Upper lobe of left lung (tissue), 6 donors: ENCODE results near the gene NSD1. TPM values are rescaled to one million over a fixed set of nuclear protein-coding genes. Genes with fewer than 3 reads are reported as not detected.

Source experiments
- ATAC-seq, 2 donors: fragments of 200-7000 bp; cut with Tn5 transposase; one replicate each; pipeline ENCODE4 v1.9.1; 2022; ENCODE audit warnings: mild to moderate bottlenecking in 2 of 2, moderate library complexity in 2 of 2; ENCODE audit not compliant: low FRiP score in 2 of 2
- DNase-seq, 2 donors: peaks; one replicate each; pipeline ENCODE4 v3.0.0-alpha.2; 2019 to 2020
- H3K27ac ChIP-seq, 4 donors: fragments of 200-600 bp; sonication (generic); one replicate each; pipeline ENCODE4 v1.5.1; 2016 to 2019
- H3K27me3 ChIP-seq, 4 donors: fragments of 200-600 bp; sonication (generic); one replicate each; pipeline ENCODE4 v1.5.1; 2017 to 2019
- H3K36me3 ChIP-seq, 4 donors: fragments of 200-600 bp; sonication (generic); one replicate each; pipeline ENCODE4 v1.5.1; 2016 to 2019
- H3K4me1 ChIP-seq, 4 donors: fragments of 200-600 bp; sonication (generic); one replicate each; pipeline ENCODE4 v1.5.1; 2018 to 2019
- H3K4me3 ChIP-seq, 4 donors: fragments of 200-600 bp; sonication (generic); one replicate each; pipeline ENCODE4 v1.5.1; 2017 to 2019; ENCODE audit warnings: mild to moderate bottlenecking in 2 of 4, moderate library complexity in 1 of 4
- H3K9me3 ChIP-seq, 4 donors: fragments of 200-600 bp; sonication (generic); one replicate each; pipeline ENCODE4 v1.5.1; 2018 to 2019
- EP300 ChIP-seq, 4 donors: sonication (generic); formaldehyde crosslinking; IDR thresholded peaks; one replicate each; pipeline ENCODE4 v1.5.1; 2017; ENCODE audit warnings: antibody characterized with exemption in 4 of 4, control low read depth in 2 of 4
- POLR2A ChIP-seq, 4 donors: fragments of 450-650 bp; IDR thresholded peaks; one replicate each; pipeline ENCODE4 v1.5.1; 2016 to 2017; ENCODE audit warnings: antibody characterized with exemption in 4 of 4, mild to moderate bottlenecking in 2 of 4
- POLR2AphosphoS5 ChIP-seq, 2 donors: sonication (generic); formaldehyde crosslinking; IDR thresholded peaks; one replicate each; pipeline ENCODE4 v1.5.1; 2017; ENCODE audit warnings: antibody characterized with exemption in 2 of 2
- WGBS, 2 donors: methylation state at CpG; one replicate each; pipeline ENCODE4 v1.1.5; 2017 to 2018; 5-methylcytosine and 5-hydroxymethylcytosine counted together
- total RNA-seq, 6 donors: library from RNA; depleted of rRNA in 4 of 6; stranded (reverse); fragments of >200 nt in 4 of 6; gene quantifications; one replicate each; pipeline versions ENCODE4 v1.1.0 to v1.2.1, GENCODE V29; 2016 to 2021
- TF ChIP-seq, protein P1 (sequence below), 6 experiments: fragments of 450-650 bp in 4 of 6; fragments of 200-600 bp in 2 of 6; sonication (generic) in 2 of 6; IDR thresholded peaks; one replicate each; pipeline ENCODE4 v1.5.1; 2016 to 2019; ENCODE audit warnings: antibody characterized with exemption in 6 of 6
- donor health status: DM: no; HTN: no; CAD: no; lungs with moderate emphysema.
- donor health status: DM: no; HTN: yes; CAD: no; lungs with severe emphysema.

The NSD1 gene
- total RNA-seq, 6 donors from 2014 or later, result 33.0 to 69.1 (median 55.7) TPM

DNA sequence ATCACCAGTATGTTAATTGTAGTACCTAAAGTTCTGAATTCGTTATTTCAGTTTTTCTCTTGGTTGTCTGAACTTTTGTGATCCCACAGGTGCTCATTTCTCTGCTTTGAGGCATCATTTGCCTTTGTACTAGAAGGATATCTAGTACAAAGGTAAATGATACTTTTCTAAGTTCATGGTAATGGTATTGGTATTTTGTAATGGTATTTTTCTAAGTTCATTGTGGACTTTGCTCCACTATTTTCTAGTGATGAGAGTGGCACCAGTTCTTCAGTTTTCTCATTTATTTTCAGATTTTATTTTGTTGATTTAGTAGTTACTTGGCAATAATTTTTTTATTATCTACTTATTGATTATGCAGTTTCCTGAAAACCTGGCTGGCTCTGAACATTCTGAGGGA is 127.9 kb downstream of the NSD1 start:
- Histone ChIP-seq H3K36me3 (peaks cover 13 to 87% (median 43%) of the 10 kb centered on the region in 4 donors), H3K27me3 (no peaks in the 10 kb centered on the region), H3K4me1 (peaks cover 0 to 6% (median 3%) of the 10 kb centered on the region in 4 donors), H3K9me3 (no peaks in the 10 kb centered on the region), H3K4me3 (no peak overlapping the region), H3K27ac (no peak overlapping the region)
- DNase-seq, result no peak
- ATAC-seq, result no peak
- 95 to 100% methylated on average over 1 of the region's 1 CpG for WGBS, 2 donors
- TF ChIP-seq EP300 (IDR thresholded peaks at IDR 0.05) (no peak), POLR2A (IDR thresholded peaks at IDR 0.05) (no peak), POLR2AphosphoS5 (IDR thresholded peaks at IDR 0.05) (no peak)
- TF ChIP-seq, protein P1, sequence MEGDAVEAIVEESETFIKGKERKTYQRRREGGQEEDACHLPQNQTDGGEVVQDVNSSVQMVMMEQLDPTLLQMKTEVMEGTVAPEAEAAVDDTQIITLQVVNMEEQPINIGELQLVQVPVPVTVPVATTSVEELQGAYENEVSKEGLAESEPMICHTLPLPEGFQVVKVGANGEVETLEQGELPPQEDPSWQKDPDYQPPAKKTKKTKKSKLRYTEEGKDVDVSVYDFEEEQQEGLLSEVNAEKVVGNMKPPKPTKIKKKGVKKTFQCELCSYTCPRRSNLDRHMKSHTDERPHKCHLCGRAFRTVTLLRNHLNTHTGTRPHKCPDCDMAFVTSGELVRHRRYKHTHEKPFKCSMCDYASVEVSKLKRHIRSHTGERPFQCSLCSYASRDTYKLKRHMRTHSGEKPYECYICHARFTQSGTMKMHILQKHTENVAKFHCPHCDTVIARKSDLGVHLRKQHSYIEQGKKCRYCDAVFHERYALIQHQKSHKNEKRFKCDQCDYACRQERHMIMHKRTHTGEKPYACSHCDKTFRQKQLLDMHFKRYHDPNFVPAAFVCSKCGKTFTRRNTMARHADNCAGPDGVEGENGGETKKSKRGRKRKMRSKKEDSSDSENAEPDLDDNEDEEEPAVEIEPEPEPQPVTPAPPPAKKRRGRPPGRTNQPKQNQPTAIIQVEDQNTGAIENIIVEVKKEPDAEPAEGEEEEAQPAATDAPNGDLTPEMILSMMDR (IDR thresholded peaks at IDR 0.05), result no peak

DNA sequence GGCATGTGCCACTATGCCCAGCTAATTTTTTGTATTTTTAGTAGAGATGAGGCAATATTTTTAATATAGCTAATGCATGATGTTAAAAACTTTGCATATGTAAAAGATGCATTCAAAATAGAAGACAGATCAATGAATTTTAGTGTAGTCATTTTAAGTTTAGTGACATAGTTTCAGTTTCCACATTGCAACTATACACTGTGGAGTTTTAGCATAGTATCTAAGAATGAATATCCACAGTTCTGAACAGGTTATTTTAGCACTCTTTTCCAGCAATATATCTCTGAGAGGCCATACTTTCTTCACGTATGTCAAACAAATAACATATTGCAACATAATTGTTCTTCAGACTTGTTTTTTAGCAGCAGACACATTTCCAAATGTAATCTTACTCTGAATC is 130.6 kb downstream of the NSD1 start:
- TF ChIP-seq POLR2A (IDR thresholded peaks at IDR 0.05), result no peak
- TF ChIP-seq, protein P1 (IDR thresholded peaks at IDR 0.05), result no peak
- TF ChIP-seq EP300 (IDR thresholded peaks at IDR 0.05), result no peak
- no peak for TF ChIP-seq POLR2AphosphoS5 (IDR thresholded peaks at IDR 0.05)
- ATAC-seq (no peak), DNase-seq (no peak)
- Histone ChIP-seq H3K27ac (no peak overlapping the region), H3K27me3 (no peaks in the 10 kb centered on the region), H3K4me3 (no peak overlapping the region), H3K4me1 (peaks cover 0 to 6% (median 3%) of the 10 kb centered on the region in 4 donors), H3K36me3 (peaks cover 10 to 87% (median 42%) of the 10 kb centered on the region in 4 donors), H3K9me3 (no peaks in the 10 kb centered on the region)
- 0 to 68% methylated on average over 1 of the region's 1 CpG for WGBS, 2 donors

DNA sequence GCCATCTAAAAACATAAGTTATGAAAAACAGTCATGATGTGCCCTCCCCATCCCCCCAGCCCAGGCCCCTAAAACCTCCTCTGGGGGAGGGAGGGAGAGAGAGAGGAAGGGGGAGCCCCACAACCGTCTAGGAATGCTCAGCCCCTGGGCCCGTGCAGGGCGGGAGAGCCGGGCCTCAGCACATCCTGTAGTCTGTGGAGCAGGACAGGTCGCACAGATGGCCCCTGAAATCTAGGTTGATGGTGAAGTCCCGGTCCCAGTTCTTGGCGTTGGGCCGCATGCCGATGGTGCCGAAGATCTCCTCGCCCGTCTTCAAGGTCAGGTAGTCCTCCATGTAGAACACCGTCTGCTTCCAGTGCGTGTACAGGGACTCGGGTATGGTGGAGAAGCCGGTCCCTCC is 131.8 kb downstream of the NSD1 start:
- no peaks in the 10 kb centered on the region for H3K27me3 ChIP-seq
- WGBS, 2 donors, result 90 to 92% methylated on average over 10 to 16 of the region's 16 CpGs
- no peak overlapping the region for H3K4me3 ChIP-seq
- no peak overlapping the region for H3K27ac ChIP-seq
- DNase-seq (peak in 1 of 2 donors; percentile 68), ATAC-seq (peak in 1 of 2 donors; percentile 55)
- H3K4me1 ChIP-seq, result peaks cover 0 to 6% (median 3%) of the 10 kb centered on the region in 4 donors
- peaks cover 13 to 87% (median 44%) of the 10 kb centered on the region in 4 donors for H3K36me3 ChIP-seq
- no peaks in the 10 kb centered on the region for H3K9me3 ChIP-seq
- no peak for TF ChIP-seq POLR2AphosphoS5 (IDR thresholded peaks at IDR 0.05)
- no peak for TF ChIP-seq EP300 (IDR thresholded peaks at IDR 0.05)
- TF ChIP-seq, protein P1 (IDR thresholded peaks at IDR 0.05), result no peak
- no peak for TF ChIP-seq POLR2A (IDR thresholded peaks at IDR 0.05)

DNA sequence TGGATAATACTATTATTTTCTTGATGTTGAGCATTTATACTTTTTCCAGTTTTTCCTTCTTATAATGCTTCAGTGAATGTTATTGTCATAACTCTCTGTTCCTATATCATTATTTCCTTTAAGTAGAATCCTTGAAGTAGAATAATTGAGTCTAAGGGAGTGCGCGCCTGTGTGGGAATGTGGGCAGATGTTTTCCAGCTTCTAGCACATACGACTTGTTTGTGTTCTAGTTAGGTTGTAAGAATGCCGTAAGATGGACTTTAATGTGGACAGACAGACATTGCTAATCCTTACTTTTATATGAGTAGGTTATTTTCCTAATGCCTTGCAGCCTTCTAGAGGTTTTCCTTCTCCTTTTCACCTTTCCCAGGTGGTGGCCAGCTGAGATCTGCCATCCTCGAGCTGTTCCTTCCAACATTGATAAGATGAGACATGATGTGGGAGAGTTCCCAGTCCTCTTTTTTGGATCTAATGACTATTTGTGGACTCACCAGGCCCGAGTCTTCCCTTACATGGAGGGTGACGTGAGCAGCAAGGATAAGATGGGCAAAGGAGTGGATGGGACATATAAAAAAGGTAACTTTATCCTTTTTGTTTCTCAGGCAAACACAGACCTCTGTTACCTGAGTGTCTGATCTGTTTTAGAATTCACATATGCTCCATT is 135.8 kb downstream of the NSD1 start:
- H3K27ac ChIP-seq, result no peak overlapping the region
- 97% methylated on average over 7 of the region's 7 CpGs for WGBS, 2 donors
- ATAC-seq (no peak), DNase-seq (no peak)
- H3K36me3 ChIP-seq, result peaks cover 18 to 80% (median 47%) of the 10 kb centered on the region in 4 donors
- H3K4me3 ChIP-seq, result no peak overlapping the region
- H3K4me1 ChIP-seq, result peaks cover 0 to 6% (median 3%) of the 10 kb centered on the region in 4 donors
- no peaks in the 10 kb centered on the region for H3K27me3 ChIP-seq
- TF ChIP-seq POLR2AphosphoS5 (IDR thresholded peaks at IDR 0.05) (no peak), EP300 (IDR thresholded peaks at IDR 0.05) (no peak), POLR2A (IDR thresholded peaks at IDR 0.05) (no peak)
- TF ChIP-seq, protein P1 (IDR thresholded peaks at IDR 0.05), result no peak
- H3K9me3 ChIP-seq, result no peaks in the 10 kb centered on the region

DNA sequence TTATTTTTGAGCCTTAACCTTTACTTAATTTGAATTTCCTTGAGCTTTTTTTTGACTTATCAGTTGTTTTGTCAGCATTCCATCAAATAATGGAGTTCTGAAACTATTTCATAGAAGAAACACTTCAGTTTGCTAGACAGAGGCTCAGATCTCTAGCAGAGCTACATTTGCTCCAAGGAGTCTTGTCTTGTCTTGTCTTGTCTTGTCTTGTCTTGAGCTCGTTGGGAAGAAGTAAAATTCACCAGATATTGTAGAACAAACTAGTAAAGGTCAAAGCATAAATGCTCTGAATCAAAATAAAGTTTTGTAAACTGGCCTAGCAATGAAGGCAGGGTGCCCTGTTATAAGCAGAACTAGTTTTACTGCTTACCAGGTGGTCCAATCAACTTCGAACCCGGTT is 136.4 kb downstream of the NSD1 start:
- no peaks in the 10 kb centered on the region for H3K9me3 ChIP-seq
- no peak for DNase-seq
- no peaks in the 10 kb centered on the region for H3K27me3 ChIP-seq
- H3K4me1 ChIP-seq, result peaks cover 0 to 6% (median under 1%) of the 10 kb centered on the region in 4 donors
- H3K4me3 ChIP-seq, result no peak overlapping the region
- no peak for ATAC-seq
- WGBS, 2 donors, result 86 to 92% methylated on average over 3 of the region's 3 CpGs
- H3K27ac ChIP-seq, result no peak overlapping the region
- no peak for TF ChIP-seq EP300 (IDR thresholded peaks at IDR 0.05)
- TF ChIP-seq POLR2A (IDR thresholded peaks at IDR 0.05), result no peak
- TF ChIP-seq, protein P1 (IDR thresholded peaks at IDR 0.05), result no peak
- no peak for TF ChIP-seq POLR2AphosphoS5 (IDR thresholded peaks at IDR 0.05)
- peaks cover 18 to 81% (median 50%) of the 10 kb centered on the region in 4 donors for H3K36me3 ChIP-seq
